GM18502 (cell line): ENCODE results near the gene MYO16.

Experiments used
- ATAC-seq: cut with Tn5 transposase; IDR thresholded peaks from one replicate; pipeline ENCODE4 v1.9.1; 2021; ENCODE audit warnings: mild to moderate bottlenecking; ENCODE audit not compliant: unreplicated experiment, poor library complexity

Gene MYO16

GRCh38 chr13:108923386-108924047, 294.1 kb downstream of the MYO16 start:
- no peak for ATAC-seq

- ATAC-seq, result no peak
Measured at GRCh38 chr13:108924134-108924533, 294.7 kb downstream of the MYO16 start.

GRCh38 chr13:108924541-108924940, 295.1 kb downstream of the MYO16 start:
- no peak for ATAC-seq

- ATAC-seq, result no peak
Measured at GRCh38 chr13:108925070-108925469, 295.7 kb downstream of the MYO16 start.

GRCh38 chr13:108926862-108927261, 297.5 kb downstream of the MYO16 start:
- ATAC-seq, result no peak

- ATAC-seq, result no peak
Measured at GRCh38 chr13:108927615-108928014, 298.2 kb downstream of the MYO16 start.

GRCh38 chr13:108929532-108930206, 300.3 kb downstream of the MYO16 start:
- no peak for ATAC-seq

GRCh38 chr13:108932196-108932595, 302.8 kb downstream of the MYO16 start:
- no peak for ATAC-seq

GRCh38 chr13:108933061-108933460, 303.6 kb downstream of the MYO16 start:
- ATAC-seq, result no peak

- no peak for ATAC-seq
Measured at GRCh38 chr13:108938155-108938554, 308.7 kb downstream of the MYO16 start.

GRCh38 chr13:108940121-108940520, 310.7 kb downstream of the MYO16 start:
- ATAC-seq, result no peak

GRCh38 chr13:108943842-108944241, 314.4 kb downstream of the MYO16 start:
- no peak for ATAC-seq

GRCh38 chr13:108944760-108945159, 315.3 kb downstream of the MYO16 start:
- no peak for ATAC-seq

GRCh38 chr13:108947551-108948030, 318.2 kb downstream of the MYO16 start:
- no peak for ATAC-seq

GRCh38 chr13:108948251-108948671, 318.9 kb downstream of the MYO16 start:
- ATAC-seq, result no peak

- ATAC-seq, result no peak
Measured at GRCh38 chr13:108950333-108951010, 321.1 kb downstream of the MYO16 start.

- no peak for ATAC-seq
Measured at GRCh38 chr13:108955741-108956140, 326.3 kb downstream of the MYO16 start.

- no peak for ATAC-seq
Measured at GRCh38 chr13:108957369-108958012, 328.1 kb downstream of the MYO16 start.

- no peak for ATAC-seq
Measured at GRCh38 chr13:108958013-108958376, 328.6 kb downstream of the MYO16 start.

- no peak for ATAC-seq
Measured at GRCh38 chr13:108959234-108959633, 329.8 kb downstream of the MYO16 start.

GRCh38 chr13:108960006-108960405, 330.6 kb downstream of the MYO16 start:
- no peak for ATAC-seq
